HG03378 (cell line): ENCODE measurements around the gene LBX2.
A peak's percentile ranks its signal among the peaks of the same experiment; 100 is the strongest.
"Not testable (repeated sequence)": the region's sequence is repeated elsewhere in the genome, so short reads cannot be mapped to it uniquely, and the experiment has no call there.

Experiments used
- ATAC-seq: cut with Tn5 transposase; IDR thresholded peaks from one replicate; pipeline ENCODE4 v1.9.1; 2021; ENCODE audit warnings: mild to moderate bottlenecking, moderate library complexity; ENCODE audit not compliant: unreplicated experiment

Gene LBX2

GRCh38 chr2:74459503-74460118 lies 39.8 kb downstream of the LBX2 start:
- ATAC-seq, result not testable (repeated sequence)

- no peak for ATAC-seq
Measured at GRCh38 chr2:74458938-74459363, 40.5 kb downstream of the LBX2 start.

- ATAC-seq, result peak; percentile 86
Measured at GRCh38 chr2:74458132-74458937, 41.1 kb downstream of the LBX2 start, which contains the start of gene WBP1. Gene WBP1 (plus strand): TSS chr2:74458438. CDS start chr2:74458603, 165 bp downstream.

GRCh38 chr2:74457549-74458131 lies 41.8 kb downstream of the LBX2 start:
- ATAC-seq, result peak; percentile 19

GRCh38 chr2:74457129-74457548 lies 42.3 kb downstream of the LBX2 start:
- no peak for ATAC-seq

GRCh38 chr2:74454654-74455511 lies 44.5 kb downstream of the LBX2 start, which contains the start of gene INO80B:
Gene INO80B (plus strand): TSS chr2:74455087. CDS start chr2:74455117, 30 bp downstream.
- ATAC-seq, result peak; percentile 51

GRCh38 chr2:74450570-74451190 lies 48.7 kb downstream of the LBX2 start:
- ATAC-seq, result no peak

GRCh38 chr2:74448771-74449170 lies 50.6 kb downstream of the LBX2 start:
- ATAC-seq, result no peak
